ENCODE data around the gene HERC3.
"Not testable (repeated sequence)": the region's sequence is repeated elsewhere in the genome, so short reads cannot be mapped to it uniquely, and the experiment has no call there.

Gene HERC3

DNA sequence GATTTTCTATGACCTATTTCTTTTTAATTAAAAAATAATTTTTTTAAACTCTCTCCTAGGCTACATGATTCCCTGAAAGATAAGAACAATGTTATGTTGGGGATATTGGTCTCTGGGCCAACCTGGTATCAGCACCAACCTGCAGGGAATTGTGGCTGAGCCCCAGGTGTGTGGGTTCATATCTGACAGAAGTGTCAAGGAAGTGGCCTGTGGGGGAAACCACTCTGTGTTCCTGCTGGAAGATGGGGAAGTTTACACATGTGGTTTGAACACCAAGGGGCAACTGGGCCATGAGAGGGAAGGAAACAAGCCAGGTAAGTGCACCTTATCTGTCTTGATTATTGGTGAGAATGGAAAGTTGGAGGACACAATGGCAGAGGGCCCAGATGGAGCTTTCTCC lies 13.5 kb downstream of the HERC3 start:
- TF ChIP-seq, protein P1, sequence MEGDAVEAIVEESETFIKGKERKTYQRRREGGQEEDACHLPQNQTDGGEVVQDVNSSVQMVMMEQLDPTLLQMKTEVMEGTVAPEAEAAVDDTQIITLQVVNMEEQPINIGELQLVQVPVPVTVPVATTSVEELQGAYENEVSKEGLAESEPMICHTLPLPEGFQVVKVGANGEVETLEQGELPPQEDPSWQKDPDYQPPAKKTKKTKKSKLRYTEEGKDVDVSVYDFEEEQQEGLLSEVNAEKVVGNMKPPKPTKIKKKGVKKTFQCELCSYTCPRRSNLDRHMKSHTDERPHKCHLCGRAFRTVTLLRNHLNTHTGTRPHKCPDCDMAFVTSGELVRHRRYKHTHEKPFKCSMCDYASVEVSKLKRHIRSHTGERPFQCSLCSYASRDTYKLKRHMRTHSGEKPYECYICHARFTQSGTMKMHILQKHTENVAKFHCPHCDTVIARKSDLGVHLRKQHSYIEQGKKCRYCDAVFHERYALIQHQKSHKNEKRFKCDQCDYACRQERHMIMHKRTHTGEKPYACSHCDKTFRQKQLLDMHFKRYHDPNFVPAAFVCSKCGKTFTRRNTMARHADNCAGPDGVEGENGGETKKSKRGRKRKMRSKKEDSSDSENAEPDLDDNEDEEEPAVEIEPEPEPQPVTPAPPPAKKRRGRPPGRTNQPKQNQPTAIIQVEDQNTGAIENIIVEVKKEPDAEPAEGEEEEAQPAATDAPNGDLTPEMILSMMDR (IDR thresholded peaks at IDR 0.05; ENCODE audit: insufficient read depth, low read depth, low read length, missing control alignments): no peak
- no peak for DNase-seq (ENCODE audit: low read depth)

DNA sequence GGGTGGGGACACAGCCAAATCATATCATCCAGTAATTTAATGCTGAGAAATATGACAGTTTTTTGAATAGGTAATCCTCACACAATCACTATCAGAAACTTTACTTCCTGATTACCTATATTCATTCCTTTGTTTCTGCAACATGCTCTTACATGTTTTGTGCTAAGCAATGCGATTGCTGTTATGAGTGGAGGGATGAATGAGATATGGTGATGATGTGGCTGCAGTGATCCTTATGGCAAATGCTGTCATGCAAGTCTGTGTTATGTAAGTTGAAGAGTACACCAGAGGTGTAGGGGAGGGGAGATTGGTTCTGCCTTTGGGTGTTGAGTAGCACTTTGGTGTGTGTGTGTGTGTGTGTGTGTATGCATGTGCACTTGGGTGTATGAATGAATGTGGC lies 14.6 kb downstream of the HERC3 start:
- no peak overlapping the region for H3K4me3 ChIP-seq (ENCODE audit: low read length)
- TF ChIP-seq, protein P1 (IDR thresholded peaks at IDR 0.05; ENCODE audit: insufficient read depth, low read depth, low read length, missing control alignments): no peak
- DNase-seq (ENCODE audit: low read depth): peak; percentile 97

More for the DNA sequence above, 13.5 kb downstream of the HERC3 start:
- H3K4me3 ChIP-seq (ENCODE audit: low read length): no peak overlapping the region

DNA sequence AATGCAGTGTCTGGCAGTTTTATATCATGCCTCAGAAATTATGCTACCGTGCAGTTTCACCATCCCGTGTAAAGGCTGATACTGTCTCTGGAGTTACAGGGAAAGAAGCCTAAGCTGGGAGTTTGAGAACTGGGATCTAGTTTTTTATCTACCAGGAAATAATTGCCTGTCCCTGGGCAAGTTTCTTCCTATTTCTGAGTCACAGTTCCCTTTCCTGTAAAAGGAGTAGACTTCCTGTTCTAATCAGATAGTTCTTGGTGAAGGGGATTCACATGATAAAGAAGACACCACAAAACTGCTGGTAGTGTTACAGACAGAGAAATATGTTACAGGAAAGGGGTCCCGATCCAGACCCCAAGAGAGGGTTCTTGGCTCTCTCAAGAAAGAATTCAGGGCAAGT lies 17.1 kb downstream of the HERC3 start:
- TF ChIP-seq, protein P1 (IDR thresholded peaks at IDR 0.05; ENCODE audit: insufficient read depth, low read depth, low read length, missing control alignments): no peak
- H3K4me3 ChIP-seq (ENCODE audit: low read length): no peak overlapping the region
- peak; percentile 71 for DNase-seq (ENCODE audit: low read depth)

DNA sequence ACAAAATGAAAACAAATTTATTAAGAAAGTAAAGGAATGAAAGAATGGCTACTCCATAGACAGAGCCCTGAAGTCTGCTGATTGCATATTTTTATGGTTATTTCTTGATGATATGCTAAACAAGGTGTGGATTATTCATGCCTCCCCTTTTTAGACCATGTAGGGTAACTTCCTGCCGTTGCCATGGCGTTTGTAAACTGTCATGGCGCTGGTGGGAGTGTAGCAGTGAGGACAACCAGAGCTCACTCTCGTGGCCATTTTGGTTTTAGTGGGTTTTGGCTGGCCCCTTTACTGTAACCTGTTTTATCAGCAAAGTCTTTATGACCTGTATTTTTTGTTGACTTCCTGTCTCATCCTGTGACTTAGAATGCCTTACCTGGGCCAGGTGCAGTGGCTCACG lies 17.5 kb downstream of the HERC3 start:
- H3K4me3 ChIP-seq (ENCODE audit: low read length); DNase-seq (ENCODE audit: low read depth): not testable (repeated sequence)

DNA sequence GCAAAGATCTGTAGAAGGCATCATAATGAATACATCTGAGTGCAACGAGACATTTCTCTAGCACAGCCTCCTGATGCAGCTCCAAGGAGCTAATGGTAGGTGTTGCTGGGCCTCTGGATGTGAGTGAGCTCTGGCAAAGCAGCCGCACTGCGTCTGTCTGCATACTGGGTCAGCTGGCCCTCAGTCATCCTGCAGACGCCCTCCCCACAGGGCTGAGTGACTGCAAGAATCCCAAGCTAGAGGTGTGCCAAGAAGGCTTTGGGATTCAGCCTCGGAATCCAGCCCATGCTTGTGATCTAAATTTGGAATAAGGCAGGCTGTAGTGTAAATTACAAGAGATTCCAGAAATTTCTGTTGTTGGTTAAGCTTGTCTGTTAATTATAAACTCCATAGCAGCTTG lies 18.5 kb downstream of the HERC3 start:
- H3K4me3 ChIP-seq (ENCODE audit: low read length): no peak overlapping the region
- TF ChIP-seq, protein P1 (IDR thresholded peaks at IDR 0.05; ENCODE audit: insufficient read depth, low read depth, low read length, missing control alignments): no peak
- DNase-seq (ENCODE audit: low read depth): peak; percentile 78

DNA sequence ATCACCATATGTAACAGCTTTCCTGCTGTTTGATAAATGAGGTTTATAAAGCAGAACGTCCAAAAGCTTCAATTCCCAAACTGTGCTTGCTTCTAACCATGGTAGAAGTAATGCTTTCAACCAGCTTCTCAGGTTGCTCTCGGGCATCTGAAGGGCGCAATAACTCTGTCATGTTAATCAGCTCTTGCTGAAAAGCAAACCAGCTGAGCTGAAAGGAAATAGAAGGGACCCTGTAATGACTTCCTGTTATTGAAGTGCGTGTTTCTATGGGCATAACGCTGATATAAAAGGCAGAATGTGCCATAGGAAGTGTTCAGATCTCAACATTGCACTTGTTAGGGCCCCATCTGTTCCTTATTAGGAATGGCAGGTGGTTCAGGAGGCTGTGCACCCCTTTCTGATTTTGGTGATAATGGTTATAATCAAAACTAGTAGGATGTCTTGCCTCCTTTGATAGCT lies 21.2 kb downstream of the HERC3 start:
- TF ChIP-seq, protein P1 (IDR thresholded peaks at IDR 0.05; ENCODE audit: insufficient read depth, low read depth, low read length, missing control alignments): no peak
- no peak overlapping the region for H3K4me3 ChIP-seq (ENCODE audit: low read length)
- DNase-seq (ENCODE audit: low read depth): no peak

DNA sequence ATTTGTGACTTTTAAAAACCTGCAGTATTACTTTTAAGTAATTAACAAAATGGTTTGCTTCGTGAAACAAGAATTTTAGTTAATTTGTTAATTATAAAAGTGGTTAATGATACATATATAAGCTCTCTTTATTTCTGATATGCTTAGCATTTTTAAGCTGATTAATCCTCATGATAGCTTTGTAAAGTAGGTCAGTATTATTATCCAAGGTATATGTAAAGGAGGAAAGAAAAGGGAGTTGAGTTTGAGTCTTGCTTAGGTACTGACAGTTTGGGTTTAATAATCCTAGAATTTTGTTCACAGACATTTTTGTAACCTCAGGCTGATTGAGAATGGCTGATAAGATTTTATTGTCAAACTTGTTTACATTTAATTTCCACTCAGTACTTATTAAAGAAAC lies 21.8 kb downstream of the HERC3 start:
- TF ChIP-seq, protein P1 (IDR thresholded peaks at IDR 0.05; ENCODE audit: insufficient read depth, low read depth, low read length, missing control alignments): no peak
- DNase-seq (ENCODE audit: low read depth): no peak
- H3K4me3 ChIP-seq (ENCODE audit: low read length): no peak overlapping the region

Data from epithelial cell of esophagus (primary cell).